ENCODE data around the gene CLPSL1. TPM values are rescaled to one million over a fixed set of nuclear protein-coding genes. Genes with fewer than 3 reads are reported as not detected.

CLPSL1 gene
- total RNA-seq, 4 donors from 2014 or later = not detected

- no peak for ATAC-seq
- no peaks in the 10 kb centered on the region for H3K4me1 ChIP-seq
- no peak overlapping the region for H3K27ac ChIP-seq
- no peaks in the 10 kb centered on the region for H3K9me3 ChIP-seq
- no peaks in the 10 kb centered on the region for H3K36me3 ChIP-seq
- WGBS, 2 donors (ENCODE audit: low coverage in 1 of 2) = 56 to 70% methylated on average over 5 of the region's 5 CpGs
- H3K4me3 ChIP-seq = no peak overlapping the region
- TF ChIP-seq CTCF (IDR thresholded peaks at IDR 0.05) (no peak), POLR2A (IDR thresholded peaks at IDR 0.05) (no peak), POLR2AphosphoS5 (IDR thresholded peaks at IDR 0.05) (no peak), EP300 (IDR thresholded peaks at IDR 0.05) (no peak)
- H3K27me3 ChIP-seq = peaks cover 69% of the 10 kb centered on the region
Observed at GRCh38 chr6:35790683-35791082, 9.9 kb downstream of the CLPSL1 start.

- ATAC-seq = no peak
Observed at GRCh38 chr6:35794536-35795452, 14.0 kb downstream of the CLPSL1 start.

GRCh38 chr6:35795453-35796071 lies 14.7 kb downstream of the CLPSL1 start:
- TF ChIP-seq POLR2A (IDR thresholded peaks at IDR 0.05) (no peak), POLR2AphosphoS5 (IDR thresholded peaks at IDR 0.05) (no peak), EP300 (IDR thresholded peaks at IDR 0.05) (no peak), CTCF (IDR thresholded peaks at IDR 0.05) (no peak)

More at GRCh38 chr6:35794536-35795452, 14.0 kb downstream of the CLPSL1 start:
- H3K4me3 ChIP-seq = no peak overlapping the region
- WGBS, 2 donors (ENCODE audit: low coverage in 1 of 2) = 87 to 91% methylated on average over 12 to 16 of the region's 17 CpGs
- H3K27me3 ChIP-seq = peaks cover 58% of the 10 kb centered on the region
- no peaks in the 10 kb centered on the region for H3K36me3 ChIP-seq
- no peak overlapping the region for H3K27ac ChIP-seq
- TF ChIP-seq POLR2AphosphoS5 (IDR thresholded peaks at IDR 0.05) = no peak
- TF ChIP-seq CTCF (IDR thresholded peaks at IDR 0.05) = no peak
- no peak for TF ChIP-seq EP300 (IDR thresholded peaks at IDR 0.05)
- TF ChIP-seq POLR2A (IDR thresholded peaks at IDR 0.05) = no peak
- H3K9me3 ChIP-seq = no peaks in the 10 kb centered on the region
- no peaks in the 10 kb centered on the region for H3K4me1 ChIP-seq

GRCh38 chr6:35796236-35796635 lies 15.4 kb downstream of the CLPSL1 start:
- Histone ChIP-seq H3K27me3 (peaks cover 47% of the 10 kb centered on the region), H3K4me3 (no peak overlapping the region), H3K36me3 (no peaks in the 10 kb centered on the region), H3K9me3 (no peaks in the 10 kb centered on the region), H3K4me1 (no peaks in the 10 kb centered on the region), H3K27ac (no peak overlapping the region)
- TF ChIP-seq POLR2A (IDR thresholded peaks at IDR 0.05) (no peak), CTCF (IDR thresholded peaks at IDR 0.05) (no peak), POLR2AphosphoS5 (IDR thresholded peaks at IDR 0.05) (no peak), EP300 (IDR thresholded peaks at IDR 0.05) (no peak)
- 75 to 89% methylated on average over 4 of the region's 4 CpGs for WGBS, 2 donors (ENCODE audit: low coverage in 1 of 2)
- no peak for ATAC-seq

More at GRCh38 chr6:35795453-35796071, 14.7 kb downstream of the CLPSL1 start:
- H3K9me3 ChIP-seq = no peaks in the 10 kb centered on the region
- no peak for ATAC-seq
- H3K27me3 ChIP-seq = peaks cover 54% of the 10 kb centered on the region
- no peak overlapping the region for H3K4me3 ChIP-seq
- H3K27ac ChIP-seq = no peak overlapping the region
- 84 to 93% methylated on average over 5 to 8 of the region's 11 CpGs for WGBS, 2 donors (ENCODE audit: low coverage in 1 of 2)
- H3K36me3 ChIP-seq = no peaks in the 10 kb centered on the region
- no peaks in the 10 kb centered on the region for H3K4me1 ChIP-seq

Data from gastroesophageal sphincter (tissue), 4 donors.